Fibroblast of villous mesenchyme (primary cell): ENCODE results near the gene ETFDH. TPM values are rescaled to one million over a fixed set of nuclear protein-coding genes. Genes with fewer than 3 reads are reported as not detected.
A peak's percentile ranks its signal among the peaks of the same experiment; 100 is the strongest.
"Not testable (repeated sequence)": the region's sequence is repeated elsewhere in the genome, so short reads cannot be mapped to it uniquely, and the experiment has no call there.

ENCODE experiments used
- DNase-seq: peaks from one replicate; pipeline ENCODE4 v3.0.0-alpha.2; 2010; ENCODE audit warnings: low read depth
- H3K4me3 ChIP-seq: 2 replicates; pipeline ENCODE4 v1.5.1; 2011; ENCODE audit warnings: low read depth, mild to moderate bottlenecking, low read length
- total RNA-seq: library from RNA; depleted of rRNA; stranded (reverse); fragments of >200 nt; gene quantifications from 2 replicates; pipeline ENCODE4 v1.2.3, GENCODE V29; 2012
- TF ChIP-seq, protein P1 (sequence below): IDR thresholded peaks from 2 replicates; pipeline ENCODE4 v1.5.1; 2012; ENCODE audit warnings: low read depth, mild to moderate bottlenecking, low read length; ENCODE audit not compliant: insufficient read depth

The ETFDH gene
- total RNA-seq, 1 donor, result 25.9 TPM

DNA sequence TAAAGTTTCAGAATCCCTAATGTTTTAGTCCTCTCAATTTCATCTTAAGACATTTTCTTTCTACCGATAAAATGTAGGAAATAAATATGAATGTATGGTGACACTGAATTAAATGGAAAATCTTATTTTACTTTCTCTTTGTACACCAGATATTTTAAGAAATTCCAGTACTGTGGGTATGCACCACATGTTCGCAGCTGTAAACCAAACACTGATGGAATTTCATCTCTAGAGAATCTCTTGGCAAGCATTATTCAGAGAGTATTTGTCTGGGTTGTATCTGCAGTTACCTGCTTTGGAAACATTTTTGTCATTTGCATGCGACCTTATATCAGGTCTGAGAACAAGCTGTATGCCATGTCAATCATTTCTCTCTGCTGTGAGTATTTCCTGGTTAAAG, 27.3 kb upstream of the ETFDH start:
- H3K4me3 ChIP-seq, result no peak overlapping the region
- no peak for DNase-seq
- TF ChIP-seq, protein P1, sequence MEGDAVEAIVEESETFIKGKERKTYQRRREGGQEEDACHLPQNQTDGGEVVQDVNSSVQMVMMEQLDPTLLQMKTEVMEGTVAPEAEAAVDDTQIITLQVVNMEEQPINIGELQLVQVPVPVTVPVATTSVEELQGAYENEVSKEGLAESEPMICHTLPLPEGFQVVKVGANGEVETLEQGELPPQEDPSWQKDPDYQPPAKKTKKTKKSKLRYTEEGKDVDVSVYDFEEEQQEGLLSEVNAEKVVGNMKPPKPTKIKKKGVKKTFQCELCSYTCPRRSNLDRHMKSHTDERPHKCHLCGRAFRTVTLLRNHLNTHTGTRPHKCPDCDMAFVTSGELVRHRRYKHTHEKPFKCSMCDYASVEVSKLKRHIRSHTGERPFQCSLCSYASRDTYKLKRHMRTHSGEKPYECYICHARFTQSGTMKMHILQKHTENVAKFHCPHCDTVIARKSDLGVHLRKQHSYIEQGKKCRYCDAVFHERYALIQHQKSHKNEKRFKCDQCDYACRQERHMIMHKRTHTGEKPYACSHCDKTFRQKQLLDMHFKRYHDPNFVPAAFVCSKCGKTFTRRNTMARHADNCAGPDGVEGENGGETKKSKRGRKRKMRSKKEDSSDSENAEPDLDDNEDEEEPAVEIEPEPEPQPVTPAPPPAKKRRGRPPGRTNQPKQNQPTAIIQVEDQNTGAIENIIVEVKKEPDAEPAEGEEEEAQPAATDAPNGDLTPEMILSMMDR, result no peak

DNA sequence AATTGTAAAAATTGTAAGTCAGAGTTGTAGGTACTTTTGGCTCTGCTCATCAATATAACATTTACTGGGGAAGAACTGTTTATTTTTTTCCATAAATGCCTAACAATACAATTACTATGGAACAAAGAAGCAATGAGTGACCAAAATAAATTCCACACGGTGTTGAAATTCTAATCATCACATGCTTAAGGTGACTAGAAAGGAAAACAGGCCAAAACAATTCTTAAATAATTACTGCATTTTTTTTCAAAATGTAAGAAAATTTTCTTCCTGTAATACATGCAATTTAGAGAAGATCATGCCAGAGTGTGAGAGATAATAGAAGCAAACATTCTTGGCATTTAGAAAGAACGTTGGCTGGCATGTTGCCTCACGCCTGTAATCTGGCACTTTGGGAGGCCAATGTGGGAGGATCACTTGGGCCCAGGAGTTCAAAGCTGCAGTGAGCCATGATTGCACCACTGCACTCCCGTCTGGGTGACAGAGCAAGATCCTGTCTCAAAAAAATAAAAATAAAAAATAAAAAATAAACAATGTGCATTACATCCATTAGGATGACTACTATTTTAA, 22.9 kb upstream of the ETFDH start:
- peak; percentile 3 for DNase-seq
- TF ChIP-seq, protein P1, result no peak
- no peak overlapping the region for H3K4me3 ChIP-seq

DNA sequence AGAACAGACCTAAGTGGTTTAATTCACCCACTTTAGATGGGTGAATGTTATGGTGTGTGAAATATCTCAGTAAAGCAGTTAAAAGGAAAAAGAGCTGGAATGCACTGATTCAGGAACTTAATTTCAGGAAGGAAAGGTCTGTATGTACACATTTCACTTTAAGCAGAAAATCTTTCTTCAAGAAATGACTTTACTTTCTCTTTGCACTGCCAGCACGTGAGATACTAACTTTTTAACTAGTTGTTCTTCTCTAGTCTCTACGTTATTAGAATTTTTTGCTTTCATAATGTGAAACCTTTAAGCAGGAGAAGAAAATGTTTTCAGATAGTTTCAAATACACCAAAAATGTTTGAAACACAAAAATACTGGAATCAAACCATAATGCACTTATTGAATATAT, 19.2 kb upstream of the ETFDH start:
- TF ChIP-seq, protein P1, result no peak

DNA sequence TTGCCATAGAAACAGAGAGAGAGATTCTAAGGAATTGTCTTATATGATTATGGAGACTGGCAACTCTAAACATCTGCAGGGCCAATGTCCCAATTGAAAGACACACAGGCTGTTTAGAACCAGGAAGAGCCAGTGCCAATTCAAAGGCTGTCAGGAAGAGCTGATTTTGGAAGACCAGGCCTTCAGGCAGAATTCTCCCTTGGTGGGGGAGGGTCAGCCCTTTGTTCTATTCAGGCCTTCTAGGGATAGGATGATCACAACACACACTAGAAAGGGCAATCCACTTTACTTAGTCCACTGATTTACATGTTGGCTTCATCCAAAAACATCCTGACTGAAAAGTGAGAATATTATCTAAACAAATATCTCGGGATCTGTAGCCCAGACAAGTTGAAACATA, 15.7 kb upstream of the ETFDH start:
- H3K4me3 ChIP-seq, result no peak overlapping the region
- TF ChIP-seq, protein P1, result no peak
- DNase-seq, result no peak

More for the DNA sequence above, 19.2 kb upstream of the ETFDH start:
- peak; percentile 16 for DNase-seq
- no peak overlapping the region for H3K4me3 ChIP-seq

DNA sequence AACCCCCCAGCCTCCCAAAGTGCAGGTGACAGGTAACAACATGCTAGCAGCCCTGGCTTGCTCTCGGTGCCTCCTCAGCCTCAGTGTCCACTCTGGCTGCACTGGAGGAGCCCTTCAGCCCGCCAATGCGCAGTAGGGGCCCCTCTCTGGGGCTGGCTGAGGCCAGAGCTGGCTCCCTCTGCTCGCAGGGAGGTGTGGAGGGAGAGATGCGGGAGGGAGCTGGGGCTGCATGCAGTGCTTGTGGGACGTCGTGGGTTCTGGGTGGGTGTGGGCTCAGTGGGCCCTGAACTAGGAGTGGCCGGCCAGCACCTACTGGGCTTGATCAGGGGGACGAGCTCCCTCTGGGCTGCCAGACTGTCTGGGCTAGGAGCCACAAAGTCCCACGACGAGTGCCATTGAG, 14.8 kb upstream of the ETFDH start:
- no peak overlapping the region for H3K4me3 ChIP-seq
- no peak for DNase-seq
- TF ChIP-seq, protein P1, result no peak

DNA sequence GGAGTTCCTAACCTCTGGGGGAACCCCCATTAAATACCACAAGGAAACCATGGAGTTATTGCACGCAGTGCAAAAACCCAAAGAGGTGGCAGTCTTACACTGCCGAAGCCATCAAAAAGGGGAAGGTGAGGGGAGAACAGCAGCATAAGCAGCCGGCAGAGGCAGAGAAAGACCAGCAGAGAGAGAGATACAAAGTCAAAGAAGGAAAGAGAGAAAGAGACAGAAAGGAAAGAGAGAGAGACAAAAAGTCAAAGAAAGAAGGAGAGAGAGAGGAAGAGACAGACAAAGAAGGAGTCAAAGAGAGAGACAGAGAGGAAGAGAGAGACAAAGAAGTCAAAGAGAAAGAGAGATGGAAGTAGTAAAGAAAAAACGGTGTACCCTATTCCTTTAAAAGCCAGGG, 8.8 kb upstream of the ETFDH start:
- H3K4me3 ChIP-seq, DNase-seq: not testable (repeated sequence)

DNA sequence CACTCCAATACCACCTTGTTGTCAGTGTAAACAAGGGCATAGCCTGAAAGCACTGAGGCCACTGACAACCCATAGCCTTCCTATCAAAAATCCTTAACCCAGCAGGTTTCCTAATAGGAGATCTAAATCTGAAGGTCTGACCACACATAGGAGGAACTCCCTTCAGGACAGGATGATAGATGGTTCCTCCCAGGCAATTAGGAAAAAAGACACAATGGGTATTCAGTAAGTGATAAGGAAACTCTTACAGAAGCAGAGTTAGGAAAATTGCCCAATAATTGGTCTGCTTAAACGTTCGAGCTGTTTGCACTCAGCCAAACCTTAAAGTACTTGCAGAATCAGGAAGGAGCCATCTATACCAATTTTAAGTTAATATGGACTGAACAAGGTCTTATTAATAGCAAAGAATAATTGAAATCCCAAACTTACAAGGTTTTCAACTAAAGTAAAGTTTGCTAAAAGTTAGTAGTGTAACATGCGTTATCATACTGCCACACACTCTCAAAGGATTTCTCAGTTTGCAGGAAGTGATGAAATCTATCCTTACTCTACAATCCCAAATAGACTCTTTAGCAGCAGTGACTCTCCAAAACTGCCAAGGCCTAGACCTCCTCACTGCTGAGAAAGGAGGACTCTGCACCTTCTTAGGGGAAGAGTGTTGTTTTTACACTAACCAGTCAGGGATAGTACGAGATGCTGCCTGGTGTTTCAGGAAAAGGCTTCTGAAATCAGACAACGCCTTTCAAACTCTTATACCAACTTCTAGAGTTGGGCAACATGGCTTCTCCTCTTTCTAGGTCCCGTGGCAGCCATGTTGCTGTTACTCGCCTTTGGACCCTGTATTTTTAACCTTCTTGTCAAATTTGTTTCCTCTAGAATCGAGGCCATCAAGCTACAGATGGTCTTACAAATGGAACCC, 8.1 kb upstream of the ETFDH start:
- DNase-seq, H3K4me3 ChIP-seq: not testable (repeated sequence)

DNA sequence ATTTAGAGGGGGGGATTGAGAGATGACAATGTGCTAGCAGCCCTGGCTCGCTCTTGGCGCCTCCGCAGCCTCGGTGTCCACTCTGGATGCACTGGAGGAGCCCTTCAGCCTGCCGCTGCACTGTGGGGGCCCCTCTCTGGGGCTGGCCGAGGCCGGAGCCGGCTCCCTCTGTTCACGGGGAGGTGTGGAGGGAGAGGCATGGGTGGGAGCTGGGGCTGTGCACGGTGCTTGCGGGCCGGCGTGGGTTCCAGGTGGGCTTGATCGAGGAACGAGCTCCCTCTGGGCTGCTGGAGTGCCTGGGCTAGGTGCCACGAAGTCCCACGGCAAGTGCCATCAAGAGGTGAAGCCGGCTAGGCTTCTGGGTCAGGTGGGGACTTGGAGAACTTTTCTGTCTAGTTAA, 7.3 kb upstream of the ETFDH start:
- H3K4me3 ChIP-seq, result no peak overlapping the region
- no peak for DNase-seq
- TF ChIP-seq, protein P1, result no peak
